ENCODE results near the gene PTGES3.

PTGES3 gene

GRCh38 chr12:56622535-56622934 is 65.5 kb downstream of the PTGES3 start:
- no peak for DNase-seq

- DNase-seq, result no peak
Measured at GRCh38 chr12:56616925-56617324, 71.2 kb downstream of the PTGES3 start.

GRCh38 chr12:56616244-56616643 is 71.8 kb downstream of the PTGES3 start:
- no peak for DNase-seq

GRCh38 chr12:56614627-56615026 is 73.5 kb downstream of the PTGES3 start:
- no peak for DNase-seq

All from NCI-H446 (cell line).